Measurements from ENCODE around the gene IGSF22.

Gene IGSF22

DNA sequence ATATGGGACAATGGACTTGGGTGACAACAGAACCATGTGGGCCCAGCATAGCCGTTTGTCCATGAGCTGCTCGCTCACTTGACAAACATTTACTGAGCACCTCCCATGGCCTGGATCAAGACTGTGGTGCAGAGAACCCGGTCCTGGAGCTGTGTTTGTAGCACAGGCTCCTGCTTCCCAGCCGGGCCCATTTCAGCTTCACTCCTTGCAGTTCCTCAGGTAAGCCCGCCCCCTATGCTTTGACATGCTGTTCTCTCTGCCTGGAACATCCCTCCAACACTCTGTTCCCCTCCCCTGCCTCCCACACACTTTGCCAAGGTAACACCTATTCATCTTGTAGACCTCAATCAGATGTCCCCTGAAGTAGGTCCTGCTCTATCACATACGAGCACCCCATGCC, 19.3 kb upstream of the IGSF22 start:
- DNase-seq (ENCODE audit: insufficient read length, low spot score) (no peak), FAIRE-seq (no peak)

DNA sequence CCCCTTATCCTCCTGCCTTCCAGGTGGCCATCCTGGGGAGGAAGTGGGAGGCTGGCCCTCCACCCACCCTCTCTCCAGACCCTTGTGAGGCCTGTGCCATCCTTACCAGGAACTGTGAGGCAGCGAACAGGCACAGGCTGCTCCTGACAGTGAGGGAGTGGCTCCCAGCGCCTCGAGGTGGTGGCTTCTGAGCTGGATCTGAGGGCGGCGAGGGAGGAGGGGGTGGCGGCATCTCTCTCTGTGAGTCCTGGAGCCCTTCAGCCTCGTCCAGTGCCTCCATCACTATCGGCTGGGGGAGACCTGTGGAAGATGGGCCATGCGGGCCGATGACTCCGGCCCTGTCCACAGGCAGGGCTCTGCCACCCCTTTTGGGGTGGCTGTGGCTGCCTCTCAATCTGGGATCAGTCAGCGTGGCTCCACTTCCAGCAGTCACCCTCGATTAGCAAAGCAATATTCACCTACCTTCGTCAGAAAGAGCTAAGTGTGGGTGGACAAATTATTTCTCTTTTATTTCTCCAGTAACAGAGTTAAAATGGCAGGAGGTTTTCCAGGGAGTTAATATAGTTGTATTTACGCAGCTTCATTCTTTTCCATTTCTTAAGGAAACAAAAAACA, 18.0 kb upstream of the IGSF22 start:
- DNase-seq (ENCODE audit: insufficient read length, low spot score) (no peak), FAIRE-seq (no peak)

DNA sequence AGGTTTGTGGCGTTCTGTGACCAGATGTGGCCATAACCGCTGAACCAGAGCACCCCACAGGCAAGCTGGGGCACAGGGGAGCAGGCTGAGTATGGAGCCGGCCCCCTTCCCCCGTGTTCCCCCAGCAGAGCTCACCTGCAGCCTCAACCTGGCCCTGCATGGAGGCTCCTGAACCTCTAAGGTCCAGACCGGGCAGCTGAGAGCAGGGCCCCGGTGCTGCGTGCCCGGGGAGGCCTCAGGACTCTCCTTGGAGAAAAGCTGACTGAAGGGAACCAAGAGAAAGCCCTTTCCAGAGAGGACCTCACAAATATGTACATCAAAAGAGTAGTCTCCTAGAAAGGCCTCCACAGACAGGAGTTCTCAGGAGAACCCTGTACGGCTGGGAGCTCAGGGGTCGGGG, 17.4 kb upstream of the IGSF22 start:
- FAIRE-seq (no peak), DNase-seq (ENCODE audit: insufficient read length, low spot score) (no peak)

DNA sequence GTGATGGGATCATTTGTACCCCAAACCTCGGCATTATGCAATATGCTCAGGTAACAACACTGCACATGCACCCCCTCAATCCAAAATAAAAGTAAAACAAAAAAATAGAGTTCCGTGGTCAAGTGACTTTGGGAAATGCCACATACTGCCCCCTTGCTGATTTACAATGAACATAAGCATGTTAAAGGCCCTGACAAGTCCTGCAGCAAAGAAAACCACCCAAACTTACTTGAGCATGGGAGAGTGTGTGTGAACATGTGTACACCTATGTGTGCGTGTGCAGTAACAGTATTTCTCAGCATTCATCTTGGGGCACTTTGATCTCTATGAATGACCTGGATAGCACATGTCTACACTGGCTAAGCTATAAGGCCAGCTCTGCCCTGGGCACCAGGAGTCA, 15.8 kb upstream of the IGSF22 start:
- FAIRE-seq (no peak), DNase-seq (ENCODE audit: insufficient read length, low spot score) (no peak)

DNA sequence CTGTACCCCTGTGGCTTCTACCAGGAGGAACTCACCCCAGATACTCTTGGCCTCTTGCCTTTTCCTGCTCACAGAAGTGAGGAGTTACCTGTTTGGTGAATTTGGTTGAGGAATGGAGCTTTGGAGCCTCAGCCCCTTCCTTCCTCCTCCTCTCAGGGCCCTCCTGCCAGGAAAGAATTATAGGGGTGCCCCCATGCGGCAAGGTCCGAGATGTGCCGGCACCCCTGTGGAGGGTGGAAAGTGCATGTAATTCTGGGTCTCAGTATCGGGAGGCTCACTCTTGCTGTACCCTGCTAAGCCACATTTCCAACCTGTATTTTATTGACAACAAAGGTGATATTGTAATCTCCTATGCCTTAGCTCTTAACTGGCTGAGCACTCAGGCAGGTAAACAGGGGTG, 13.7 kb upstream of the IGSF22 start:
- FAIRE-seq (no peak), DNase-seq (ENCODE audit: insufficient read length, low spot score) (no peak)

DNA sequence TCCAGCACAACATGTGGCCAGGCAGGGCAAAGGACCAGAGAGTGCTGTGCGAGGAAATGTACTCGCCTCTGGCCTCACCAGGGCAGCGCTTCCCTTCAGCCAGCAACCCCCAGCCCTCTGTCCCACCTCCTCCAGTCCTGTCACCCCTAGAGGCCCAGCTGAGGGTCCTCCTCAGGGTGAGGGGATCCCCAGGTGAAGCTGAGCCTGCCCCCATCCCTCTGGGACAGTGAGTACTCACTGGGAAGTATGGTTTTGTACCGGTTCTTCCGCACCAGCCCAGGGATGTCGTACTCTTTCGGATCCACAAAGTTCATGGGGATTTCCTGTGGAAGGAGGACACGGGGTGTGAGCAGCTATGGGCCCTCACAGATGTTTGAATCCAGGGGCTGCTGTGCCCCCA, 11.7 kb upstream of the IGSF22 start:
- FAIRE-seq (no peak), DNase-seq (ENCODE audit: insufficient read length, low spot score) (no peak)

DNA sequence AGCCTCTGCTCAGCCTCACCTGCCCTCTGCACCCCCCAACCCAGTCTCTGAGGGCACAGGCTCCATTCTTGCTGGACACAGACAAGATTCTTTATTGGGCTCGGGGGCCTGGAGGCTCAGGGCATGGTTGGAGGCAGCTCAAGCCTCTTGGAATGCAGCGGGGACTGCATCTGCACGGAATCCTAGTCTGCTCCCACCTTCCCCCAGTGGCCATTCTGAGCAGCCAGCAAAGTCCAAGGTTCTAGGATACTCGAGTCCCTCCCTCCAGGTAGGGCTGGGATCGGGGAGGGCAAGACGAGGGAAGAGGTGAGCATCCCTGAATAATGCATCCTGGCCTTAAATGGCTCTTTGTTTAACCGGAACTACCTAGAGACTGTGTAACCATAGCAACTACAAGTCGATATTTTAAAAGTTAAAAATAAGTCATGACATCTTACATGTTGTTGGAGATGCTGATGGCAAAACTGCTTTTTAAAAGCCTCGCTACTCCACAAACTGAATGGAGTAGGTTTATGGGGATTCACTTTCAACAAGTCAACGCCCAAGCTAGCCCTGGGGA, 10.7 kb upstream of the IGSF22 start:
- FAIRE-seq (no peak), DNase-seq (ENCODE audit: insufficient read length, low spot score) (no peak)

DNA sequence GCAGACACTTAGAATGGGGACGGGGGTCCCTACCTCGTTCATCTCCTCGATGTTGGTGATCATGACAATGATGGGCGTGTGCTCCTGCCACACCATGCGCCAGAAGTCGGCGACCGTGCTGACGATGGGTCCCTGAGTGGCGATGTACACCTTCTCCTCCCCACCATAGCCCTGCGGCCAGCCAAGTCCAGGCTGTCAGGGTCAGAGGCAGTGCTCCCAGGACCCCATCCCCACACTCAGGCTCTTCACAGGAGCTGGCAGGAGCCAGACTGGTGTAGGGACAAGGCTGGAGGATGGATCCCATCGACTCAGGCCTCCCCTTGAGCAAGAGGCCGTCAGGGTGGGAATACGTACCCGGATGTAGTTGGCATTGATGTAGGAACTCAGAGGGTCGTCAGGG, 7.2 kb upstream of the IGSF22 start:
- no peak for FAIRE-seq

DNA sequence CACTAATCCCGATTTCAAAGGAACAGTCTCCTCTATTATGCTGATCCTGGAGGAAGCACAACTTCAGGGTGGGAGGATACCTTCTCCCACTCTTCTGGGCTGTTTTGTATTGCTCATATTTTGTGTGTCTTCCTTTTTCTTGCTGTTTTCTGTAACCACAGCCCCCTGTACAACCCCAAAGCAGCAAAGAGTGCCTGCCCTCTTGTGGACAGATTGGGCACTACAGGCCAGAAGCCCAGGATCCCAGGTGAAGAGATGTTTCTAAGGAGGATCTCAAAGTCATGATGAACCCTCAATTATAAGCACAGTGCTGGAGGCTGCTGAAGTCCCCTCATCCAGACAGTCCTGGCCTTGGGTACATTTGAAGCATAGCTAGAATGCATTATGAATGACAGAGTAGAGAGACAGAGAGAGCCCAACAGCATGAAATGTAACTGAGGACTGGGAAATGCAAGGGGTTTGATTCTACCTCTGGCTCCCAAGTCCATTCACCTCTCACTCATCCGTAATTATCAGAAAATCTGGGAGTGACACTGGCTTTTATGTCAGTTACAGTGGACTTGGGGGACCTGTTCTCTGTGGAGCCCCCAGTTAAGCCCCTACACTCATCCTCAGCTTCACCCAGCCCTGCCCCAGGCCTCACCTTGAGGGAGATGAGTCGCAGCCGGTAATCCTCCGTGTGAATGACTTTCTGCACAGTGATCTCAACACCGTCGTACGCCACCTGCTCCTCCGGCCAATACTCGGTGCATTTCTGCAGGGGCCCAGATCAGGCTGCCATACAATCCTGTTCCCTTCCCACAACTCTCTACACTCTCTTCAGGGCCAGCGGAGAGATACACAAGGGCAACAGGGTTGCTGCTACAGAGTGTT, 6.2 kb upstream of the IGSF22 start:
- FAIRE-seq: peak; percentile 96

More for the DNA sequence above, 7.2 kb upstream of the IGSF22 start:
- DNase-seq (ENCODE audit: insufficient read length, low spot score): no peak

DNA sequence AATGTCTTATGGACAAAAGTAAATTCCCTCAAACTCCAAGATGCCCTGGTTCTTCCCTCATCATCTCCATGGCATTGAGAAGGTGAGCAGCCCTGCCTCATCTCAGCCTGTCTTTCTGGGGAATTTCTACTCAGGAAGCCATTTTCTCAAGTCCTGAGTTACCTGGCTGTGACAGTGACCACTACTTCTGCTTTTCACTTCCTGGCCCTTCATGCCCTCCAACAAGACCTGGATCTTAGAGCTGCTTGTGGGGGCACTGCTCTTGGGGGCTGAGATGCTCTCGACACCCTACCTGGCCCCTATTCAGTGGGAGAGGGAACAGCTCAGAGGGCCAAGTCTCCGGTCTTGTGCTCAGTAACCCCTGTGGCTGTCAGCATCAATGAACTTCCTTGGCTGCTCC, 5.5 kb upstream of the IGSF22 start:
- no peak for DNase-seq (ENCODE audit: insufficient read length, low spot score)
- FAIRE-seq: no peak

More for the DNA sequence above, 6.2 kb upstream of the IGSF22 start:
- peak; percentile 64 for DNase-seq (ENCODE audit: insufficient read length, low spot score)

DNA sequence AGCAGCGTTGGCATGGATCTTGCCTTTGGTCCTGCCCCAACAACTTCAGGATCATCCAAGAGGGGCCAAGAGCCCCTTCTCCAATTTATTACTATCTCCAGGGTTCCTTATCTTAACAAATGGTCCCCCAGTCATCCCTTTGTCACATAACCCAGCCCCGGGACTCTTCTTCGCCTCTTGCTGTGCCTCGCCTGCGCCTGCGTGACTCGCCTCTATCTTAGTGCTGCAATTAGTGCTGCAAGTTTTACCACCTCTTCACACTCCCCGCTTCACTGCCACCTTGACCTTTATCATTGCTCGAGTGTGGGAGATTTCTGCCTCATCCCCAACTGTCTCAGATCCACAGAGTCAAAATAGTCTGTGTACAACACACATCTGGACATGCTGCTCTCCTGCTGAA, 4.0 kb upstream of the IGSF22 start:
- FAIRE-seq (no peak), DNase-seq (ENCODE audit: insufficient read length, low spot score) (no peak)

DNA sequence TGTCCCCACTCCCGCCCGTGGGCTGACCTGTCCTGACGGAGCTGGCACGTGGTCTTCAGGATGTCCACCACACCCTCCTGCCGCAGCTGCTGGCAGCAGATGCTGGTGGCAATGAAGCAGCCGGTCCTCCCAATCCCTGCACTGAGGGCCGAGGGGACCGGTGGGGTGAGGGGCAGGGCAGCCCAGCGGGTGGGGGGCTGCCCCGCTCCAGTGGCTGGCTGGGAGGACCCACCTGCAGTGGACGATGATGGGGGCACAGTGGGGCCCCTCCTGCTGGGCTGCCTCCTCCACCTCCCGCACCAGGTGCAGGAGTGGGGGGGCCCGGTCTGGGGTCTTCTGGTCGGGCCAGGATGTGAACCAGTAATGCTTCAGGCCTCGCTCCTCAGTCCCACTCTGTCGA, 3.4 kb upstream of the IGSF22 start:
- DNase-seq (ENCODE audit: insufficient read length, low spot score): no peak
- no peak for FAIRE-seq

DNA sequence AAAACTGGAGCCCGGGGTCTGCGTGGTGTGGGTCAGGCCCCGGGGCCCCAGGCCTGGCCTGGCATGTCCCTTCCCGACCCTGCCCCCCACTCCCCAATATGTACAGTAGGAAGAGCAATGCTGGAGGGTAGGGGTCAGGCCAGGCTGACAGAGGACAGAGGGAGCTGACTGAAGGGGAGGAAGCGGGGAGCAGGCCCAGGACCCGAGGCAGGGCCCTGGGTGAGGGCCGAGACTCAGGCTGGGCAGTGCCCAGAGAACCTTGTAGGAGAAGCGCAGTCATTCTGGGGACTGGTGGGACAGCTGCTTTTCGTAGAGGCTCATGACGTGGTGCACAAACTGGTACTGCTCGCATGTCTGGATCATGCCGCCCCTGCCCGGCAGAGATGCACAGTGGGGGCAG, 2.7 kb upstream of the IGSF22 start:
- FAIRE-seq (no peak), DNase-seq (ENCODE audit: insufficient read length, low spot score) (no peak)

DNA sequence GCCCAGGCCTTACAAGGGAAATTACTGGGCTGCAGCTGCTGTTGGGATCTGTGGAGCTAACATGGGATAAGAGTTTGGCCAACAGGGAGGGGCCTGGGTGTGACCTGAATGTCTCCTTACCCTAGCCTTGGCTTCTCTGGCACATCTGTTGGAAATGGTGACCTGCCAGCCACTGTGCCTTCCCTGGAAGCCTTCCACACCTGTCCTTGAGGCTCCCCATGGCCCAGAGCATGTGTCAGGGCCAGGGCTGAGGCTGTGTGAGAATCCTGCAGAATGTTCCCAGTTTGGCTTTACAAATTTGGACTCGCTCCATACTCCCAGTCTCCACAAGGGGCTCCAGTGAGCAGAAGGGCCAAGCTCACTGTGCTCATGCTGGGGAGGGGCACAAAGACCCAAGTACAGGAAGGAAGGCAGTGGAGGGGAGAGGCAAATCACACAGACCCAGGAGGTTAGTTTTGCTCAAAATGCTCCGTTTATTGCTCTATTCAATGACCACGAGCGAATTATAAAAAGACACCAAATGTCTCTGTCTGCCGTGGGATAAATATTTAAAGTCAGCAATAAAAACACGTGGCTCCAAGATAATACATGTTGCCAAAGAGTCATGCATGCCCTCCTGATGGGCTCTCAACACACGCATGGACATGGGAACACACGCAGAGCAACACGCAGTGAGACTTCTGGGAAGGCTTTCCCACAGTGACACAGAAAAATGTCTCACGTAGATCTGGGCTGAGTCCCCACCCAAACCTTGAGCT, 1.7 kb upstream of the IGSF22 start:
- FAIRE-seq: peak; percentile 59
- peak; percentile 59 for DNase-seq (ENCODE audit: insufficient read length, low spot score)

DNA sequence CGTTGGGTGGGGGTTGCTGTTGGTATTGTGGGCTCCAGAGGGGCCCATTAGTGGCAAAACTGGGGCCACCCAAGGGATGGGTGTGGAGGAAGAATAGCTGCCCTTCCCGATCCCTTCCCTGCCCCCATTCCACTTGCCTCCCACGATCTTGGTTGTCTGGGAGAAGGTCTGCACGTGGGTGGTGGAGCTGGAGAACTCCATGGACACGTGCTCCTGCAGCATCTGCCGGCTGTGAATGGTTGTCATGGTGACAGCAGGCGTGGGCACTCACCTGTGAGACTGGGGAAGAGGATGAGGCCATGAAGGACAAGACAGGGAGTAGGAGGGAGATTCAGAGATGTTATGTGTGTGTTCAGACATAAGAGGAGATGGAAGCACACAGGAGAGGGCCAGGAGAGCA, 2.0 kb downstream of the IGSF22 start:
- DNase-seq (ENCODE audit: insufficient read length, low spot score): no peak
- no peak for FAIRE-seq

DNA sequence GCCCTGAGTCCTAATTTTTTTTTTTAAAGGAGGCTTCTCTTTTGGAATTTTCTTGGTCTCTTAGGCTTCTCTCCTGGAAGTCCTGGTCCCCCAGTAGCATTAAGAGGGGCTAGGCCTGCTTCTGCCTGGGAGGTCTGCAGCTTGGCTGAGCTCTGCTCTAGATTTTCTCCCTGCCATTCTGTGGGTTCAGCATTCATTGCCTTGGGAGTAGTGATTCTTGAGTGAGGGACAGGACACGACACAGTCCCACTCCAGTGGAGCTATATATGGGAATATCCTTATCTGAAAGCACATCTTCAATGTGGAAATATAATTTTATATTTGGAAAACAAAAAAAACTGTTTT, 3.7 kb downstream of the IGSF22 start:
- FAIRE-seq (no peak), DNase-seq (ENCODE audit: insufficient read length, low spot score) (no peak)

DNA sequence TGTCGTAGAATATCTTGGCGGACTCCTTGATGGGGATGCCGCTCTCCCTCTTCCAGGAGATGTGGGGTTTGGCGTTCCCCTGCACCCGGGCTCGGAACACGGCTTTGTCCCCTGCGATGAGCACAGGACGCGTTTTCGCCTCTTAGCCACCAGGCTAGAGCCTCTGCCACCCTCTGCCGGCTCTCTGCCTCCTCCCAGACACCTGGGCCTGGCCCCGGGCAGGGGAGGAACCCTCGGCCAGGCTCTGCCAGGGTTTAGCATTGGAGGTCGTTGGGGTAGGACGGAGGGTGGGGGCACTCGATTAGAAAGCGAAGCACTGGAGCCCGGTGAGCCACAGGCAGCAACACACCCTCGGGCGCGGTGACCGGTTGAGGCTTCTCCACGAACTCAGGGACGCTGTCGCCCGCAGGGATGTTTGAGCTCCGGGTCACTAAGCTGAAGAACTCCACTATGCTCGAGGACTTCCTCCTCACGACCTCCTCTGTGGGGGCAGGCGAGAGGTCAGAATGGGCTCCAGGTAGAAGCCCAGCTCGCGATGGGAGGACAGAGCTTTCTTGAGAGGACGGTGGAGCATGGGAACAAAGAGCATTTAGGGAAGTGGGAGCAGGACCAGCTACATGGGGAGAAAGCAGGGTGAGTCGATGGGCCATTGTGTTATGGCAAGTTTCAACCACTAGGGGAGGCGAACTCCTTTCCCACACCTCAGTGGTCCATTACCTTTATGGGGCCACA, 4.3 kb downstream of the IGSF22 start:
- FAIRE-seq: peak; percentile 87
- peak; percentile 59 for DNase-seq (ENCODE audit: insufficient read length, low spot score)

DNA sequence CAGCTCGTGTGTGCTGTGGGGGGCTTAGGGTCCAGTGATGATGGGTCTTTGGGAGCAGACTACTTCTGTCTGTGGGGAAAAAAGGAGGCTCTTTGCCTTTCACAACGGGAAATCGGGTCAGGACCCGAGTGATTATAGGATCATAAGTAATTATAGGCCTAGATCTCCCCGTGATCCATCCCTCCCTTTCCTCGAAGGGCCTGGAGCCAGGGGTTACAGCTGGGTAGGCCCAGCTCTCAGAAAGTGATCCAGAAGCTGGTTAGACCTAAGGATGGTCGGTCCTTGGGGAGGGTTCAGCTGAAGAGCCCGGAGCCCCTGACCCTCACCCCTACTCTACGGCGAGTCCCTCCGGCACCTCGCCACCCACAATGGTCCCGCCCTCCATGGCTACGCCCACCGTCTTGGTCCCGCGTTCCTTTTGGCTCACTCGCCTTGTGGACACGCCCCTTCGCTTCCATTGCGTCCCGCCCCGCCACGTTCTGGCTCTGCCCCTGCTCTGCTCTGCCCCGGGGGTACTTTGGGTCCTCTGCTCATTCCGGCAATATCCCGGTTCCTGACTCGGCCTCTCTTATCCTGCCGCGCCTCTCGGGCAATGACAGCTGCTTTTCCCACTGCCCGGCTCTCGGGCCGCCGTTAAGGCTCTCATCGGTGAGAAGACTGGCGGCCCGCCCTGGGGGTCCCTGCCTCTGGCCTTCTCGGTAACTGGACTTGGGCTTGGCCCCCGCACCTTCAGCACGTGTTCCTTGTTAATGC, 5.0 kb downstream of the IGSF22 start:
- FAIRE-seq: peak; percentile 65
- DNase-seq (ENCODE audit: insufficient read length, low spot score): peak; percentile 44

DNA sequence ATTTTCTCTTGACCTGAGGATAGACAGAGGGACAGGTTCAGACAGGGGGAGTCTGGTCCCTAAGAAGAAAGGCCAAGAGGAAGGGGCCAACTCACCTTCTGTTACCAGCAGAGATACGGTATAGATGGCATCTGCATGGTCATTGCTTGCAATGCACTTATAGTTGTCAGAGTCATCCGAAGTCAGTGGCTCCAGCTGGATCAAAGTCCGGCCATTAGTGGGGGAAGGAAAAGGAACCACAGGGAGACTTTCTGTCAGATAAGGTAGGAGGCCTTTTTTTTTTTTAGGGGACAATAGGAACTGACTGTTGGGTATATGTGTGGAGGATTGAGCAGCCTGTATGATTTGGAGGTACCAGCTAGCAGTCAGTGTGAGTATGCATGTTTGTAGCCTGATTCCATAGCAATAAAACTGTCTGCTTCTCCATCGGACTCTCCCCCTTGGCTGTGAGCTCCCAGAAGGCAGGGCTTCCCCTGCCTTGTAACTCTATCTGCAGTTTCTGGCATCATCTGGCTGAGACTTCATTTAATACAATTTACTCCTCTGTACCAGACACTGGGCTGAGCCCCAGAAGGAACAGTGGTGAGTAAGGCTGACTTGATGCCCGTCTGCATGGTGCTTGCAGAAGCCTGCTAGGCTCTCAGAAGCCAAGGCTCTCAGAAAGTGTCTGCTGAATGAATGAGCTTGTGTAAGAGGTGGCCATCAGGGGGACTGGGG, 5.7 kb downstream of the IGSF22 start:
- no peak for DNase-seq (ENCODE audit: insufficient read length, low spot score)
- FAIRE-seq: no peak
